ENCODE measurements around the gene ARG1.

- no peak for TF ChIP-seq CTCF (IDR thresholded peaks at IDR 0.05; ENCODE audit: low read length)
- TF ChIP-seq EZH2 (optimal IDR thresholded peaks at IDR 0.05; ENCODE audit: low read depth, low read length), result no peak
These were observed 10.9 kb upstream of the ARG1 start for GRCh38 chr6:131561925-131562707.
